CD14-positive monocyte (primary cell): Measurements from ENCODE around the gene HTR1E. TPM values are rescaled to one million over a fixed set of nuclear protein-coding genes. Genes with fewer than 3 reads are reported as not detected.
"Not testable (repeated sequence)": the region's sequence is repeated elsewhere in the genome, so short reads cannot be mapped to it uniquely, and the experiment has no call there.

ENCODE experiments used
- DNase-seq, 3 donors: peaks; one replicate each; pipeline ENCODE4 v3.0.0-alpha.2; 2011 to 2022
- H2AFZ ChIP-seq: 2 replicates; pipeline ENCODE4 v1.6.0; 2012; ENCODE audit warnings: mild to moderate bottlenecking, low read depth, low read length, inconsistent platforms; ENCODE audit not compliant: insufficient read depth, poor library complexity, severe bottlenecking
- H3K27ac ChIP-seq, 2 donors: 1 replicate in 1 of 2; 2 replicates in 1 of 2; pipeline ENCODE4 v1.5.1; 2012 to 2013; ENCODE audit warnings: low read length in 2 of 2, control low read depth in 1 of 2, inconsistent platforms in 1 of 2, low read depth in 1 of 2, mild to moderate bottlenecking in 1 of 2
- H3K27me3 ChIP-seq, 2 donors: one replicate each; pipeline versions ENCODE4 v1.6.0 to v1.6.1; 2011 to 2013; ENCODE audit warnings: low read length in 2 of 2; ENCODE audit not compliant: control insufficient read depth in 2 of 2, insufficient read depth in 2 of 2
- H3K36me3 ChIP-seq, 2 donors: replicated peaks in 1 of 2; 1 replicate in 1 of 2; 2 replicates in 1 of 2; pipeline versions ENCODE4 v1.5.1 to v1.6.1; 2012 to 2013; ENCODE audit warnings: low read length in 2 of 2, control low read depth in 1 of 2, inconsistent platforms in 1 of 2, mild to moderate bottlenecking in 1 of 2; ENCODE audit not compliant: insufficient read depth in 2 of 2, control insufficient read depth in 1 of 2
- H3K4me1 ChIP-seq, 2 donors: 1 replicate in 1 of 2; 2 replicates in 1 of 2; pipeline versions ENCODE4 v1.5.1 to v1.6.1; 2012 to 2013; ENCODE audit warnings: low read length in 2 of 2, control low read depth in 1 of 2, inconsistent platforms in 1 of 2, mild to moderate bottlenecking in 1 of 2, moderate library complexity in 1 of 2; ENCODE audit not compliant: insufficient read depth in 2 of 2, control insufficient read depth in 1 of 2
- H3K4me2 ChIP-seq: replicated peaks from 2 replicates; pipeline ENCODE3; 2012; ENCODE audit warnings: low read length, moderate library complexity, mild to moderate bottlenecking; ENCODE audit not compliant: poor library complexity, severe bottlenecking; ENCODE audit errors: extremely low read depth
- H3K4me3 ChIP-seq, 3 experiments: fragments of 200-600 bp in 1 of 3; sonication (generic) in 1 of 3; replicated peaks in 1 of 3; 1 replicate in 2 of 3; 2 replicates in 1 of 3; pipeline ENCODE4 v1.5.1; 2011 to 2013; ENCODE audit warnings: low read length in 3 of 3, mild to moderate bottlenecking in 3 of 3, control low read depth in 2 of 3, low read depth in 2 of 3, inconsistent platforms in 1 of 3, moderate library complexity in 1 of 3
- H3K79me2 ChIP-seq: 2 replicates; pipeline ENCODE4 v1.6.0; 2012; ENCODE audit warnings: mild to moderate bottlenecking, control low read depth, inconsistent platforms, low read length, moderate library complexity; ENCODE audit not compliant: insufficient read depth
- H3K9ac ChIP-seq: 2 replicates; pipeline ENCODE4 v1.6.0; 2017; ENCODE audit warnings: low read length, mild to moderate bottlenecking; ENCODE audit not compliant: insufficient read depth, poor library complexity, severe bottlenecking
- H3K9me3 ChIP-seq, 2 donors: replicated peaks in 1 of 2; 1 replicate in 1 of 2; 2 replicates in 1 of 2; pipeline versions ENCODE4 v1.5.1 to v1.6.1; 2012 to 2013; ENCODE audit warnings: low read length in 2 of 2, control low read depth in 1 of 2; ENCODE audit not compliant: control insufficient read depth in 1 of 2, insufficient read depth in 1 of 2
- H4K20me1 ChIP-seq: 2 replicates; pipeline ENCODE4 v1.6.0; 2012; ENCODE audit warnings: mild to moderate bottlenecking, low read length, control low read depth, moderate library complexity; ENCODE audit not compliant: insufficient read depth
- H3K27ac Mint-ChIP-seq, 7 donors: one replicate each; pipeline ENCODE4 v1.8.0; 2020; ENCODE audit warnings: mild to moderate bottlenecking in 7 of 7, mixed read lengths in 7 of 7, moderate library complexity in 6 of 7, inconsistent platforms in 2 of 7
- H3K27me3 Mint-ChIP-seq, 3 donors: one replicate each; pipeline ENCODE4 v1.8.0; 2021 to 2022; ENCODE audit warnings: low read depth in 3 of 3, mild to moderate bottlenecking in 3 of 3, mixed read lengths in 3 of 3, moderate library complexity in 3 of 3, inconsistent platforms in 1 of 3
- H3K36me3 Mint-ChIP-seq, 2 donors: one replicate each; pipeline ENCODE4 v1.8.0; 2020; ENCODE audit warnings: mixed read lengths in 2 of 2, inconsistent platforms in 1 of 2, mild to moderate bottlenecking in 1 of 2
- H3K4me1 Mint-ChIP-seq: one replicate; pipeline ENCODE4 v1.8.0; 2020; ENCODE audit warnings: mild to moderate bottlenecking, mixed read lengths
- H3K4me3 Mint-ChIP-seq, 2 donors: one replicate each; pipeline ENCODE4 v1.8.0; 2020; ENCODE audit warnings: mild to moderate bottlenecking in 2 of 2, mixed read lengths in 2 of 2, moderate library complexity in 1 of 2
- H3K9me3 Mint-ChIP-seq, 7 donors: one replicate each; pipeline ENCODE4 v1.8.0; 2020 to 2022; ENCODE audit warnings: mixed read lengths in 7 of 7, mild to moderate bottlenecking in 6 of 7, moderate library complexity in 6 of 7, inconsistent platforms in 2 of 7
- WGBS: methylation state at CpG from one replicate; pipeline ENCODE4 v1.1.5; 2013; ENCODE audit warnings: missing lambda C conversion rate; ENCODE audit not compliant: insufficient coverage; 5-methylcytosine and 5-hydroxymethylcytosine counted together
- intact Hi-C, 2 donors: fragments of 100-400 bp; cut with micrococcal nuclease; formaldehyde crosslinking; loops; one replicate each; pipeline versions ENCODE4 v1.15.0 to v1.15.1; 2023
- polyA plus RNA-seq, 3 donors: library from polyadenylated mRNA; depleted of rRNA in 1 of 3; unstranded in 2 of 3; stranded (reverse) in 1 of 3; fragments of 300-500 nt in 2 of 3; fragments of >200 nt in 1 of 3; fragmentation: Illumina TruSeq in 2 of 3; gene quantifications; 1 replicate in 2 of 3; 2 replicates in 1 of 3; pipeline ENCODE4 v1.2.3, GENCODE V29; 2012 to 2021
- TF ChIP-seq, protein P1 (sequence below): fragments of 200-600 bp; IDR thresholded peaks from one replicate; pipeline ENCODE4 v1.8.0; 2022; ENCODE audit warnings: antibody characterized with exemption, mild to moderate bottlenecking

HTR1E gene
- polyA plus RNA-seq, 3 donors = not detected

GRCh38 chr6:86978251-86978650 lies 40.9 kb downstream of the HTR1E start:
- Histone ChIP-seq H2AFZ (no peak overlapping the region), H3K9ac (no peak overlapping the region), H3K4me3 (no peak overlapping the region), H3K4me2 (no peak overlapping the region), H3K27me3 (no peaks in the 10 kb centered on the region), H3K9me3 (no peaks in the 10 kb centered on the region), H3K36me3 (no peaks in the 10 kb centered on the region), H3K79me2 (no peaks in the 10 kb centered on the region), H4K20me1 (no peaks in the 10 kb centered on the region), H3K27ac (no peak overlapping the region), H3K4me1 (no peaks in the 10 kb centered on the region)
- TF ChIP-seq, protein P1, sequence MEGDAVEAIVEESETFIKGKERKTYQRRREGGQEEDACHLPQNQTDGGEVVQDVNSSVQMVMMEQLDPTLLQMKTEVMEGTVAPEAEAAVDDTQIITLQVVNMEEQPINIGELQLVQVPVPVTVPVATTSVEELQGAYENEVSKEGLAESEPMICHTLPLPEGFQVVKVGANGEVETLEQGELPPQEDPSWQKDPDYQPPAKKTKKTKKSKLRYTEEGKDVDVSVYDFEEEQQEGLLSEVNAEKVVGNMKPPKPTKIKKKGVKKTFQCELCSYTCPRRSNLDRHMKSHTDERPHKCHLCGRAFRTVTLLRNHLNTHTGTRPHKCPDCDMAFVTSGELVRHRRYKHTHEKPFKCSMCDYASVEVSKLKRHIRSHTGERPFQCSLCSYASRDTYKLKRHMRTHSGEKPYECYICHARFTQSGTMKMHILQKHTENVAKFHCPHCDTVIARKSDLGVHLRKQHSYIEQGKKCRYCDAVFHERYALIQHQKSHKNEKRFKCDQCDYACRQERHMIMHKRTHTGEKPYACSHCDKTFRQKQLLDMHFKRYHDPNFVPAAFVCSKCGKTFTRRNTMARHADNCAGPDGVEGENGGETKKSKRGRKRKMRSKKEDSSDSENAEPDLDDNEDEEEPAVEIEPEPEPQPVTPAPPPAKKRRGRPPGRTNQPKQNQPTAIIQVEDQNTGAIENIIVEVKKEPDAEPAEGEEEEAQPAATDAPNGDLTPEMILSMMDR = no peak
- no peak overlapping the region for H3K4me3 Mint-ChIP-seq
- intact Hi-C loops = no loop called here
- no peak overlapping the region for H3K27ac Mint-ChIP-seq
- DNase-seq = no peak
- H3K9me3 Mint-ChIP-seq = peaks cover 0 to 5% (median 0%) of the 10 kb centered on the region in 7 donors
- WGBS = no CpG with 5 or more reads among the region's 2 CpGs
- H3K36me3 Mint-ChIP-seq = no peaks in the 10 kb centered on the region
- H3K4me1 Mint-ChIP-seq = no peaks in the 10 kb centered on the region
- peaks cover 0 to 2% (median under 1%) of the 10 kb centered on the region in 3 donors for H3K27me3 Mint-ChIP-seq

DNA sequence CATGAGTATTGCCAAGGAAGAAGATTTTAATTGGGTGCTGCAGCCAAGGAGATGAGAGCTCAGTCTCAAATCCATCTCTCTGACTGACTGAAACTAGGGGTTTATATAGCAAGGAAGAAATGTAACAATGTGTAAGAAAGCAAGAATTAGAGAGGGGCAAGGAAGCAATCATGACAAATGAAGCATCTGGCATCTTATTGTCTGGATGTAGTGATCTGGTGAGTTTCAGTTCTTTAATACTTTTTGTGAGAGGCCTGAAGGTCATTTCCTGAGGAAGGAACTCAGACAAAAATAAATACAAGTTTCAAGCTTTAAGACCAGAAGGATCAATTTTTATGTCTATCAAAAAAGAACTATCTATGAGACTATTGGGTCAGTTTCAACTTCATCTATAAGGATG lies 64.2 kb downstream of the HTR1E start:
- H3K79me2 ChIP-seq = no peaks in the 10 kb centered on the region
- no peak overlapping the region for H3K4me2 ChIP-seq
- no peaks in the 10 kb centered on the region for H4K20me1 ChIP-seq
- Mint-ChIP-seq H3K4me3 (no peak overlapping the region), H3K27ac (no peak overlapping the region), H3K27me3 (peaks cover 0 to 3% (median 0%) of the 10 kb centered on the region in 3 donors), H3K4me1 (no peaks in the 10 kb centered on the region), H3K36me3 (no peaks in the 10 kb centered on the region), H3K9me3 (peaks cover 1 to 15% (median 3%) of the 10 kb centered on the region in 7 donors)
- no peak overlapping the region for H3K4me3 ChIP-seq
- H3K9me3 ChIP-seq = peaks cover 0 to 8% of the 10 kb centered on the region in 2 donors
- H3K9ac ChIP-seq = no peak overlapping the region
- no peaks in the 10 kb centered on the region for H3K36me3 ChIP-seq
- H3K4me1 ChIP-seq = no peaks in the 10 kb centered on the region
- no peaks in the 10 kb centered on the region for H3K27me3 ChIP-seq
- no peak for DNase-seq
- intact Hi-C loops = no loop called here
- H2AFZ ChIP-seq = no peak overlapping the region
- TF ChIP-seq, protein P1 = no peak
- H3K27ac ChIP-seq = no peak overlapping the region

- H3K36me3 ChIP-seq, H3K9me3 ChIP-seq, H3K4me3 Mint-ChIP-seq, H3K27me3 ChIP-seq, H3K36me3 Mint-ChIP-seq, intact Hi-C loops, H3K4me1 ChIP-seq, DNase-seq, H3K9ac ChIP-seq, H3K4me1 Mint-ChIP-seq, H3K79me2 ChIP-seq, H3K4me2 ChIP-seq, H3K27me3 Mint-ChIP-seq, H3K4me3 ChIP-seq, H4K20me1 ChIP-seq, H3K27ac Mint-ChIP-seq, H2AFZ ChIP-seq, H3K27ac ChIP-seq: not testable (repeated sequence)
- 80% methylated on average over 1 of the region's 4 CpGs for WGBS
- H3K9me3 Mint-ChIP-seq = peaks cover 1 to 18% (median 5%) of the 10 kb centered on the region in 7 donors
Observed at GRCh38 chr6:87002391-87002790, 65.1 kb downstream of the HTR1E start.
